Body of pancreas (tissue), 4 donors: ENCODE results near the gene PLXNB2. TPM values are rescaled to one million over a fixed set of nuclear protein-coding genes. Genes with fewer than 3 reads are reported as not detected.

Experiments used
- ATAC-seq: fragments of 150-250 bp; one replicate; pipeline ENCODE4 v1.9.1; 2016
- DNase-seq, 4 donors: peaks; one replicate each; pipeline ENCODE4 v3.0.0-alpha.2; 2019
- H3K27ac ChIP-seq, 4 donors: fragments of 200-600 bp; sonication (generic); 1 replicate in 3 of 4; 2 replicates in 1 of 4; pipeline versions ENCODE4 v1.5.1 to v1.6.1; 2016 to 2019; ENCODE audit warnings: mild to moderate bottlenecking in 1 of 4, mixed read lengths in 1 of 4, moderate library complexity in 1 of 4
- H3K27me3 ChIP-seq, 2 donors: fragments of 200-600 bp; sonication (generic); one replicate each; pipeline ENCODE4 v1.6.0; 2016; ENCODE audit warnings: mild to moderate bottlenecking in 1 of 2
- H3K36me3 ChIP-seq, 2 donors: fragments of 200-600 bp; sonication (generic); replicated peaks in 1 of 2; 2 replicates each; pipeline ENCODE4 v1.5.1; 2016; ENCODE audit warnings: low read depth in 2 of 2; ENCODE audit not compliant: insufficient read depth in 1 of 2
- H3K4me1 ChIP-seq: fragments of 200-600 bp; sonication (generic); one replicate; pipeline ENCODE4 v1.6.0; 2016
- H3K4me3 ChIP-seq, 2 donors: fragments of 200-600 bp; sonication (generic); 1 replicate in 1 of 2; 2 replicates in 1 of 2; pipeline ENCODE4 v1.5.1; 2016 to 2019
- H3K9me3 ChIP-seq, 3 donors: fragments of 200-600 bp; sonication (generic); 1 replicate in 2 of 3; 2 replicates in 1 of 3; pipeline ENCODE4 v1.5.1; 2016
- CTCF ChIP-seq, 7 experiments: fragments of 450-650 bp in 4 of 7; fragments of 200-600 bp in 3 of 7; sonication (generic) in 3 of 7; IDR thresholded peaks; one replicate each; pipeline ENCODE4 v1.5.1; 2016 to 2019; ENCODE audit warnings: antibody characterized with exemption in 7 of 7
- POLR2A ChIP-seq, 3 donors: fragments of 450-650 bp; IDR thresholded peaks; one replicate each; pipeline ENCODE4 v1.6.1; 2016; ENCODE audit warnings: antibody characterized with exemption in 3 of 3, mild to moderate bottlenecking in 2 of 3
- WGBS, 2 donors: methylation state at CpG; one replicate each; pipeline ENCODE4 v1.1.5; 2017; 5-methylcytosine and 5-hydroxymethylcytosine counted together
- intact Hi-C: fragments of 100-400 bp; cut with DNase I; formaldehyde crosslinking; loops from one replicate; pipeline ENCODE4 v1.15.1; 2023
- total RNA-seq, 2 donors: library from RNA; depleted of rRNA; stranded (reverse); fragments of >200 nt; gene quantifications; one replicate each; pipeline ENCODE4 v1.1.0, GENCODE V29; 2016

Gene PLXNB2
- total RNA-seq, 2 donors from 2014 or later: 113 to 140 TPM

DNA sequence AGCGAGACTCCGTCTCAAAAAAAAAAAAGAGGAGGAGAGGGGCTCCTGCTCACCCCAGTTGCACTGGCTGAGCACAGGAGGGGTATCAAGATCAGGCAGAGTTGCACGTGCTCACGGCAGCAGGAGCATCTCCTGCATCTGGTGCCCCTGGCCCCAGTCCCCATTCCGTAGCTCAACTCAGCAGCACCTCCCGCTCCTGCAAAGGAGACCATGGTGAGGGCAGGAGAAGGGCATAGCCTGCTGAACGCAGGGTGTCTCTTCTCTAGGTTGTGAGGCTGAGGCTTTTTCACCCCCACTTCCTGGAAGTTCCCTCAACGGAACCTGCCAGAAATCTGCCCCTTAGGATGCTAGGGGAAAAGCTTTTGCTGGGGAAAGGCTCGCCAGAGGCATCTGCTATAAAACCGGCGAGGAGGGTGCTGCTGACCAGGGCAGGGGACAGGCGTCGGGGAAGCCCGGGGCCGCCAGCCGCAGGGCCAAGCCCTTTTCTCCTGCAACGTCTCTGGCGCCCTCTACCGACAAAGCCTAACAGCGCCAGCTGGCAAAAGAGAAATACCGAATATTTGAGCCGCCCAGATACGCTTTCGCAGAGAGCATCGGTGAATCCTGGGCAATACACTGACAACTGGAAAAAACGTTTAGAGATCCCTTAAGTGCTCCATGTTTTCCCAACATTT lies 34.7 kb upstream of the PLXNB2 start:
- no peaks in the 10 kb centered on the region for H3K9me3 ChIP-seq
- no peaks in the 10 kb centered on the region for H3K27me3 ChIP-seq
- ATAC-seq (peak; percentile 81), DNase-seq (peak; percentile 90 to 92 (median 91))
- 15 to 21% methylated on average over 15 to 26 of the region's 26 CpGs for WGBS, 2 donors
- H3K4me1 ChIP-seq: peaks cover 19% of the 10 kb centered on the region
- H3K36me3 ChIP-seq: no peaks in the 10 kb centered on the region
- peak overlapping the region; percentile 2 to 92 for H3K4me3 ChIP-seq
- intact Hi-C loops: no loop called here
- H3K27ac ChIP-seq: peak overlapping the region; percentile 56 to 82 (median 80)
- TF ChIP-seq CTCF (IDR thresholded peaks at IDR 0.05) (peak; percentile 94 to 99 (median 97)), POLR2A (IDR thresholded peaks at IDR 0.05) (no peak)

GRCh38 chr22:50339945-50340879 lies 32.8 kb upstream of the PLXNB2 start:
- DNase-seq (no peak), ATAC-seq (no peak)
- intact Hi-C loops: no loop called here
- Histone ChIP-seq H3K27ac (no peak overlapping the region), H3K4me1 (peaks cover 11% of the 10 kb centered on the region), H3K36me3 (no peaks in the 10 kb centered on the region), H3K27me3 (no peaks in the 10 kb centered on the region), H3K9me3 (no peaks in the 10 kb centered on the region), H3K4me3 (no peak overlapping the region)
- TF ChIP-seq CTCF (IDR thresholded peaks at IDR 0.05) (no peak), POLR2A (IDR thresholded peaks at IDR 0.05) (no peak)
- 74 to 77% methylated on average over 12 of the region's 12 CpGs for WGBS, 2 donors

DNA sequence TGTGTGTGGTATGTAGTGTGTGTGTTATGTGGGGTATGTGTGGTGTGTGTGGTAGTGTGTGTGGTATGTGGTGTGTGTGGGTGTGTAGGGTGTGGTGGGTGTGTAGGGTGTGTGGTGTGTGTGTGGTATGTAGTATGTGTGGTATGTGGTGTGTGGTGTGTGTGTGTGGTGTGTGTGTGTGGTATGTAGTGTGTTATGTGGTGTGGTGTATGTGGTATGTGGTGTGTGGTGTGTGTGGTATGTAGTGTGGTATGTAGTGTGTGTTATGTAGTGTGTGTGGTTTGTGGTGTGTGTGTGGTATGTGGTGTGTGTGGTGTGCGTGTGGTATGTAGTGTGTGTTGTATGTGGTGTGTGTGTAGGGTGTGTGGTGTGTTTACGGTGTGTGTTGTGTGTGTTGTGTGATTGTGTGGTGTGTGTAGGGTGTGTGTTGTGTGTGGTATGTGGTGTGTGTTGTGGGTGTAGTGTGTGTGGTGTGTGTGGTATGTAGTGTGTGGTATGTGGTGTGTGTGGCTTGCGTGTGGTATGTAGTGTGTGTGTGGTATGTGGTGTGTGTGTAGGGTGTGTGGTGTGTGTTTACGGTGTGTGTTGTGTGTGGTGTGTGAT lies 31.5 kb upstream of the PLXNB2 start:
- Histone ChIP-seq H3K27me3 (no peaks in the 10 kb centered on the region), H3K27ac (no peak overlapping the region), H3K9me3 (no peaks in the 10 kb centered on the region), H3K36me3 (no peaks in the 10 kb centered on the region), H3K4me3 (no peak overlapping the region), H3K4me1 (peaks cover 11% of the 10 kb centered on the region)
- no peak for TF ChIP-seq POLR2A (IDR thresholded peaks at IDR 0.05)
- no peak for TF ChIP-seq CTCF (IDR thresholded peaks at IDR 0.05)
- WGBS, 2 donors: 91 to 98% methylated on average over 4 of the region's 4 CpGs
- DNase-seq (no peak), ATAC-seq (no peak)
- intact Hi-C loops: no loop called here

DNA sequence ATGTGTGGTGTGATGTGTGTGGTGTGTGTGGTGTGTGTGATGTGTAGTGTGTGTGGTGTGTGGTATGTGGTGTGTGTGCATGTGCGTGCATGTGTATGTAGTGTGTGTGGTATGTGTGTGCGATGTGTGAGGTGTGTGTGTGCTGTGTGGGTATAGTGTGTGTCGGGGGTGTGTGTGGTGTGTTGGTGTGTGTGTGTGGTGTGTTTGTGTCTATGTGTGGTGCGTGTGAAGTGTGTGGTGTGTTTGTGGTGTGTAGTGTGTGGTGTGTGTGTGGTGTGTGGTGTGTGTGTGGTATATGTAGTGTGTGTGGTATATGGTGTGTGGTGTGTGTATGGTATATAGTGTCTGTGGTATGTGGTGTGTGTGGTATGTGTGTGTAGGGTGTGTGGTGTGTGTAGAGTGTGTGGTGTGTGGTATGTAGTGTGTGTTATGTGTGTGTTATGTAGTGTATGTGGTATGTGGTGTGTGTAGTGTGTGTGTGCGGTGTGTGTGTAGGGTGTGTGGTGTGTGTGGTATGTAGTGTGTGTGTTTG lies 30.7 kb upstream of the PLXNB2 start:
- ATAC-seq: no peak
- TF ChIP-seq POLR2A (IDR thresholded peaks at IDR 0.05) (no peak), CTCF (IDR thresholded peaks at IDR 0.05) (no peak)
- Histone ChIP-seq H3K9me3 (no peaks in the 10 kb centered on the region), H3K4me1 (peaks cover 11% of the 10 kb centered on the region), H3K36me3 (no peaks in the 10 kb centered on the region), H3K27me3 (no peaks in the 10 kb centered on the region), H3K4me3 (no peak overlapping the region), H3K27ac (no peak overlapping the region)
- intact Hi-C loops: no loop called here
- 78 to 87% methylated on average over 5 of the region's 5 CpGs for WGBS, 2 donors
- DNase-seq: no peak
